GM12875 (cell line): Measurements from ENCODE around the gene PGLYRP2.

ENCODE experiments used
- H3K4me3 ChIP-seq: one replicate; pipeline ENCODE4 v1.5.1; 2011; ENCODE audit warnings: low read depth, low read length, control low read depth
- TF ChIP-seq, protein P1 (sequence below): IDR thresholded peaks from 2 replicates; pipeline ENCODE4 v1.5.1; 2011; ENCODE audit warnings: low read depth, mild to moderate bottlenecking, control low read depth, inconsistent platforms, low read length, moderate library complexity, borderline replicate concordance; ENCODE audit not compliant: insufficient read depth

The PGLYRP2 gene

DNA sequence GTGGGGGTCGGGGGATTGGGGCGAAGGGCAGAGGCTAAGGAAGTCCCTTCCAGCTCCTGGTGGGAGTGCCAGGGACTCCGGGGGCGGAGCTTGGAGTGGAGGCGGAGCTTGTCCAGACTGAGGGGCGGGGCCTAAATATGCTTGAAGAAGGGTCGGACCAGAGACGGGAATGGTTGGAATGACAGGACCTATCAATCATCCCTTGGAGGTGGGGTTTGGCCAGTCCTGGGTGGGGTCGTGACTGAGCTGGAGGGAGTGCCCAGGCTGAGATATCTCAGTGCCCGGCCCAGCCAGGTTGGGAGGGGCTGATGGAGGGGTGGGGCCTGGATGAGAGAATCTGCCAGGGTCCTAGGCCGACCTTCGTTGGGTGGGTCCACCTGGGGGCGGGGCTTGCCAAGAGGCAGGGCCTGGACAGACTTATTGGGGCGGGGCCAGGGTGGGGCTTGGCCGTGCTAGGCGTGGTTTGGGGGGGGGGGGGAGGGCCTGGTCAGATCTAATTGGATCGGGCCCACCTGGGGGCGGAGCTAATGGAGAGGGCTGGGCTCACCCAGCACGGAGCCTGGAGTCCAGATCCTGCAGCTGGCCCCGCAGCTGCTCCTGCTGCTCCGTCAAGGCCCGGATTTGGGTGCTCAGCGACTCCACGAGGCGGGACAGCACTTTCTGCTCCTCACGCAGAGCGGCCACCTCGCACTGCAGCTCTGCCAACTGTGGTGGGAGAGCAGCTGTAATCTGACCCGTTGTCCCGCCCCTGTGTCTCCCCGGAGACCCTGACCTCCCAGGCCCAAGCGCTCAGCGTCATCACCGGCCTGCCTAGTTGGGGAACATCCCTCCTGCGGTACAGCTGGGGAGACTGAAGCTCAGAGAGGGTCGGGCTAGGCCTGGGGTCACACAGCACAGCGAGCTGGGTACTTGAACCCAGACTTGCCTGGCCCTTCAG lies 26.9 kb downstream of the PGLYRP2 start:
- H3K4me3 ChIP-seq: no peak overlapping the region
- TF ChIP-seq, protein P1, sequence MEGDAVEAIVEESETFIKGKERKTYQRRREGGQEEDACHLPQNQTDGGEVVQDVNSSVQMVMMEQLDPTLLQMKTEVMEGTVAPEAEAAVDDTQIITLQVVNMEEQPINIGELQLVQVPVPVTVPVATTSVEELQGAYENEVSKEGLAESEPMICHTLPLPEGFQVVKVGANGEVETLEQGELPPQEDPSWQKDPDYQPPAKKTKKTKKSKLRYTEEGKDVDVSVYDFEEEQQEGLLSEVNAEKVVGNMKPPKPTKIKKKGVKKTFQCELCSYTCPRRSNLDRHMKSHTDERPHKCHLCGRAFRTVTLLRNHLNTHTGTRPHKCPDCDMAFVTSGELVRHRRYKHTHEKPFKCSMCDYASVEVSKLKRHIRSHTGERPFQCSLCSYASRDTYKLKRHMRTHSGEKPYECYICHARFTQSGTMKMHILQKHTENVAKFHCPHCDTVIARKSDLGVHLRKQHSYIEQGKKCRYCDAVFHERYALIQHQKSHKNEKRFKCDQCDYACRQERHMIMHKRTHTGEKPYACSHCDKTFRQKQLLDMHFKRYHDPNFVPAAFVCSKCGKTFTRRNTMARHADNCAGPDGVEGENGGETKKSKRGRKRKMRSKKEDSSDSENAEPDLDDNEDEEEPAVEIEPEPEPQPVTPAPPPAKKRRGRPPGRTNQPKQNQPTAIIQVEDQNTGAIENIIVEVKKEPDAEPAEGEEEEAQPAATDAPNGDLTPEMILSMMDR: no peak

DNA sequence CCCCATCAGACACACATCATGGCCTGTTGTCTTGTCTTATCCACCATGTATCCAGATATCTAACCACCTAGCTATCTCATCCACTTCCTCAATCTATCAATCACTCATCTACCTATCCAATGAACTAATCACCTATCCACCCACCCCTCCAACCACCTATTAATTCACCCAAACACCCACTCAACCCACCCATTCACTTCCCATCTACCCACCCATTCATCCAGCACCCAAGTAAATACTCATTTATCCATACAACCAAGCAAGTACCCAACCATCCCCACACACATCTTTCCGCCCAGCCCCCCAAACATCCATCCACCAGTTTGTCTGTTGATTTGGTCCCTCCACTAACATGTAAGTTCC lies 28.8 kb downstream of the PGLYRP2 start:
- TF ChIP-seq, protein P1: no peak
- H3K4me3 ChIP-seq: no peak overlapping the region

DNA sequence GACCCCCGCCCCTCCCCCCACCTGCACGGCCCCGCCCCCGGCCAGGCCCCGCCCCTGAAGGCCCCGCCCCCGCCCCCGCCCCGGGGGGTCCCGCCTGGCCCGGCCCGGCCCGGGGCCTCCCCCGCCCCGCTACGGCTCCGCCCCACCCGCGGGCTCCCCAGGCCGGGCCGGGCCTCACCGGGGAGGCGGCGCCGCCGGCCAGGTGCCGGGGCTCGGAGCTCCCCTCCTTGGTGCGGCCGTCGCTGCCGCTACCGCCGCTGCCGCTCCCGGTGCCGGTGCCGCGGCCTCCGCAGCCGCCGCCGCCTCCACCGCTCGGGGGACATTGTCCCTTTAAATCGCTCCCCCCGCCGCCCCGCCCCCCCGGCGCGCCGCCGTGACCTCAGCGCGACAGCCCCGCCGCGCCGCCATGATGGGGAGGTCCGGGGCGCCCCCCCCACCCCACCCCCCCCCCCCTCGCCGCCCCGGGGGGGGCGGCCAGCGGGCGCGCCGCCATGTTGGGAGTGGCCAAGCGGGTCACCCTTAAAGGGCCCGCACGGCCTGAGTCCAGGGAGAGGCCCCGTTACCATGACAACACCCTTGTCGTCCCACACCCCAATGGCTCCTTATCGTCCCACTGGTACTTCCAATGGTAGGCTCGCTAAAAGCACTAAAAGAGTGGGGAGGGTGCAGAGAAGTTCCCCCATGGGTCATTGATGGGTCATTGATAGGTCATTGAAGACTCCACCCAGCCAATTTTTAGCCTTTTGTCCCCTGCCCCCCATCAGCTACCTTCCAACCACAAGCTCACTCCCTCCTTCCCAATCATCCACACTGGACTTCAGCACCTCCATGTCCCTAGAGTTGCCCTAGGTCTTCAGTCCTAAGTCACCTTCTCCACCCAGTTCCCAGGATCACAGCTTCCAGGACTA lies 29.4 kb downstream of the PGLYRP2 start, which contains the start of gene WIZ:
WIZ (minus strand) TSS at position 337 of the 908 bp plus-strand sequence. CDS start 1,649 bp downstream, outside the sequence.
- TF ChIP-seq, protein P1: no peak
- peak within 1 kb of the TSS; percentile 49 for H3K4me3 ChIP-seq

DNA sequence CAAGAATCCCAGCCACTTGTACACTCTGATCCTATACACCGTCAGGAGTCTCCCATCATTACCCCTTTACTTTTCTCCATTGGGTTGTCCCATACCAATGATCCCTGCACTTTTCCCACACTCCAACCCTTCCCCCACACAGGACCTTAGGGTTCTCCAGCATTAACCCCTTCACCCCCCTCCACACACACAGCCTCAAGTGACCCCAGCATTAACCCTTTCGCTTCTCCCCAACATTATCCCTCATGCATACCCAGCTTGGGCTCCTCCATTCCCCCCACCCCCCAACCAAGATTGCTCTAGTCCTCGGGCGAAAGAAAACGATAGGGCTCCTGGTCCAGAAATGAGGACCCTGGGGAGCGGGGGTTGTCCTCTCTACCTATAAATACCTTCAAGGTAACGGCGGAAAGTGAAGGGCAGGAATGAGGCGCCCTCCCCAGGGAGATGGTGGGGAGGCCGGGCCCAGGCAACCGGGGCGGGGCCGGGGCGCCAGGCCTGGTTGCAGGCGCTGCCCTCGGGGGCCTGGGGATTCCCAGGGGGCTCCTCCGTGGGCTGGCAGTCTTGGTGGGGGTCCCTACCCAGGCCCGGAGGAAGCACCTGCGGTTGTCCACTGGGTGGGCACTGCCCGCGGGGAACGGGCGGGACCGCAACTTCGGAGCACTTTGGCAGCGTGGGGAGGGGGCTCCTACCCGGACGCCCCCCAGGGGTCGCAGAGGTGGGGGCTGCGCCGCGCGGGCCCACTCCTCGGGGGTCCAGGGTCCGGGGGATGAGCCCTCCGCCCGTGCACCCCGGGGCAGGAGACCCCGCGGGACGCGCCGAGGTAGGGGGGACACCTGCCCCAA lies 30.3 kb downstream of the PGLYRP2 start:
- H3K4me3 ChIP-seq: peak overlapping the region; percentile 49
- TF ChIP-seq, protein P1: no peak

DNA sequence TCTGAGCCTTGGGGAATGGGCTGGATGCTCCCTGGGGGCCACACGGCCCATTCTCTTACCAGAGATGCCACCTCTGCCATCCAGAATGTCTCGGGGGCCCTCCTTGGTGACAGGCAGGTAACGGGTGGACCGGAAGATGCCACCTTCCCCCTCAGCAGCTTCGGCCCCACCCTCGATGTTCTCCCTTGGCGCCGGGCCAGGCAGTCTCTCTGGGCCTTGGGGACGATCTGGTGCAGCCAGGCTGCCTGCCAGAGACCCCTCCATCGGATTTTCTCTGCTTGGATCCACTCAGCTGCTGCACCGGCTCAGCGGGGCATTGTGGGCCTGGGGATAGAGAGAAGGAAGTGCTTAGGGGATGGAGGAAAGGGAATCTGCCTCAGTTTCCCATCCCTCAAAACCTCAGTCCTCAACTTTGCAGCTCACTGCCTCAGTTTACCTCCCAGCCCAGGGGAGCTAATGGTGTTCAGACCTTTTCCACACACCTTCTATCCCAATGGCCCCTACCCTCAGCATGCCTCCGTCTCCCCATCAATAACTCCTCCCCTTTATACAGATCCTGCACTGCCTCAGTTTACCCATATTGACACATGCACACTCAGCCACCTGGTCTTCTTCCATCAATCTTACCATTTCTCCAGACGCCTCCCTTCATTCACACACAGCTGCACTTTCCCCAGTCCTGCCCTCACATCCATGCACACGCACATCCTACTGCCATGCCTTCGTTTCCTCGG lies 31.1 kb downstream of the PGLYRP2 start:
- H3K4me3 ChIP-seq: no peak overlapping the region
- TF ChIP-seq, protein P1: no peak

DNA sequence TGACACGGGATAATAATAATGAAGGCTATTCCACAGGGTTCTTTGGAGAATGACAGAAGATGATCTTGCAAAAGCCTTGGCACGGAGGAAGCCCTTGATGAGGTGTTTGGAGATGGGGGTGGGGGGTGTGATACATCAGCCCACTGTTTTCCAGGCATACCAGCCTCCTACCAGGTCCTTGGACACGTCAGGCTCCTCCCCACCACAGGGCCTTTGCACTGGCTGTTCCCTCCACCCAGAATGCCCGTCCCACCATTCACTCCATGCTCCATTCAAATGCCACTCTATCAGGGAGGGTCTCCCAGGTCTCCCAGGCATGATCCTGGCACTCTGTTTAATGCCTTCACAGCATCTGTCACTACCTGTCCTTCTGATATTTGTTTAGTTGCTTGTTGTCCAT lies 32.2 kb downstream of the PGLYRP2 start:
- TF ChIP-seq, protein P1: no peak
- H3K4me3 ChIP-seq: no peak overlapping the region
